HL-60/S4 (cell line): Measurements from ENCODE around the gene SPIRE1.

ENCODE experiments used
- in situ Hi-C: fragments of 300-500 bp; cut with MboI; formaldehyde crosslinking; loops from 2 replicates; pipeline ENCODE4 v1.14.3; 2022; ENCODE audit warnings: low sequenced_read_pairs

Gene SPIRE1

DNA sequence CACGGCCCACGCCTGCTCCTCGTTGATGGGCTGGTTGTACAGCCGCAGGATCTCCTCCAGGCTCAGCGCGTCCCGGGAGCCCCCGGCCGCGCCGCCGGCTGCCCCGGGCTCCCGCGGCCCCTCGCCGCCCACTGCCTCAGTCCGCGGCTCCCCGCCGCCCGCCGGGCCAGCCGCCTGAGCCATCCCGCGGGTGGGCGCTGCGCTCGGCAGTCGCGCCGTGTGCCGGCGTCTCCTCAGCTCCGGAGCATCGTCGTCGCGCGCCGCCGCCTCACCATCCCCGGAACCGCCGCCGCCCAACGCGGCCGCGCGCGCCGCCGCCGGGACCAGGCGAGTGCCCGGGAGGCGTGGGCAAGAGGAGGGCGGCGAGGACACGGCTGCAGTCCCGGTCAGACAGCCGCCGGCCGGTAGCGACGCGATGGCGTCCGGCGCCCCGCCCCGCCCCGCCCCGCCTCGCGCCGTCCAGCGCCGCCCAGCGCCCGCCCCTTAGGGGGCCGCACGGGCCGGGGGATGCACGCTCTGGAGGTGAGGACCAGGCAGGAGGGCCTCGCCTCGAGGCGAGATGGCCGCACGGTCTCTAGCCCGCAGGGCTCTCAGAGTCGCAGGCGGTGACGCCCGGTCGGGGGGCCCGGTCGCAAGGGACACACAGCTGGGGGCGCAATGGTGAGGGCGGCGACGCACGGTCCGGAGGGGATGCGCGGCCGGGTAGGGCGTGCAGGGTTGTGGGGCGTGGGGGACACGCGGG is at the start of gene SPIRE1:
TSS of gene SPIRE1 (minus strand) at position 424 of the 742 bp plus-strand sequence. CDS start at position 183, 241 bp downstream.
- in situ Hi-C loops = loop anchor here (10.0 to 25.0 kb wide), 2 partner anchors 96 to 273 kb away; no protein-coding TSS in a partner anchor

DNA sequence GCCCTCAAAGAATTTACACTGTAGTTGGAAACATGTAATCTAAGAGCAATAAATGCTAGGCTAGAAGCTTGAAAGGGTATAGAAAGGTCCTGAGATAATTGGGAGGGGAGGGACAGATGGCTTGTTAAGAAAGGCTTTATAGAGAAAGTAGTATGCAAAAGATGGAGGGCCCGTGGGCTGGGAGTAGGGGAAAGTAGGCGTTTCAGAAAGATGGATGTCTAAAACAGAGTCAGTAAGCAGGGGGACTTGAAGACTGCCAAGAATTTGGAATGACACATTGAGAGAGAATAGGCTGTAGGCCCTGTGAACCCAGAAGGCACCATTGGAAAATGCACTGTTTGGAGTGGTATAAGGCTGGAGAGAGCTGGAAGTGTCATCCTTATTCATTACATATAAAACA is 45.8 kb upstream of the SPIRE1 start:
- in situ Hi-C loops = loop anchor here (25.0 kb wide), 1 partner anchor 409 kb away; no protein-coding TSS in a partner anchor

DNA sequence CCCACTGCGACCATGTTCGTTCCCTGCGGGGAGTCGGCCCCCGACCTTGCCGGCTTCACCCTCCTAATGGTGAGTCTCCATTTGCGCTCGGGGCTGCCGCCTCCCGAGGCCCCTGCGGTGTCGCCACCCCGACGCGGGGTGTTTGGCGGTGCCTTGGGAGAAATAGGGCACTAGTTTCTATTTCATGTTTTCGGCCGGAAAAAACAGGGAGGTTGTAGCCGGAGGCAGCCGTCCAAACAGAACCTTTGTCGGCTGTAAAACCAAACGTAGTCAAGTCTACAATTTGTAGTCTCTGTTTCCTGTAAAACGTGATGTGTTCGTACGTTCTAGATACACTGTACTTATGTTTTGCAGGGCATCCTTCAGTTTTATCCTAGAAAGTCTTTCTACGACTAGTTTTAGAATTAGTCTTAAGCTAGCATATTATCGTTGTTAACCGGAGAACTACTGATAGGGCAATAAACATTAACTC is 45.2 kb upstream of the SPIRE1 start:
- in situ Hi-C loops = loop anchor here (25.0 kb wide), 1 partner anchor 409 kb away; no protein-coding TSS in a partner anchor

DNA sequence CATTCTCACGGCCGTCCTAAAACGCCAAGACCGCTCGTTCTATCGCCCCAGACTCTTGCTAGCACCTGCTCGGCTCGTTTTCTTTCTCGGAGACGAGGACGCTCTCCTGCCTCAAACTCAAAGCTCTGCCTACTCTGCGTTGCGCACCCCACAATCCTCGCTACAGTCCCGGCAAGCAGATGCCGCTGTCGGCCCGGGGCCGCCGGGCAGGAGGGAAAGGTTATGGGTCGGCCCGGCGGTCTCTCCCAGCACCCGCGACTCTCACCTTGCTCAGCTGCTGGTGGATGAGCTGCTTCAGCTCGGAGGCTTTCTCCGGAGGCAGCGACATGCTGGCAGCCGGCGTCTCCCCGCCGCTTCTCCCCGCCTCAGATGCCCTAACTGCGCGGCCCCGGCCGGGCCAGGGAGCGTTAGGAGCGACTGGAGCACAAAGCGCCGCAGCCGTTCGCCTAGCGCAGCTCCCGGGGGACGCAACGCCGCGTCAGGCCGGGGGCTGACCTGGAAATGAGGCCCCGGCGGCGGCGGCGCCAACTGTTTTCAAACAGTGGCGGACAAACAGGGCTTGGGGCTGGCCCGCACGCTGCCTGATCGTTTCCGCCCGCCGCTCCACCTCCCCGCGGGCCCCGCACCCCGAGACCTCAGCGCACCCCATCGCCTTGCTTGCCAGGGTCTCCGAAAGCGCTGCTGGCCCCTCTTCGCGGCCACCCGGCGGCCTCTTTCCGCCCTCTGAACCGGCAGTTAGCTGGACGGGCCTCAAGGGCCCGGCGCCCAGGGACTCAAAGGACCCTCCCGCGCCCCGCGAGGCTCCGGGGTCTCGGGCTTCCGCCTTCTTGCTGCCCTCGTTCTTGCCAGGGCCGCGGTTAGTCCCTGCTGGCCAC is 44.6 kb upstream of the SPIRE1 start, which contains the start of the genes CEP76 and PSMG2:
TSS of gene CEP76 (minus strand) at position 503 of the 875 bp plus-strand sequence. CDS start at position 328, 175 bp downstream.
TSS of gene PSMG2 (plus strand) at position 822 of the 875 bp plus-strand sequence. CDS start 66 bp downstream, outside the sequence.
- in situ Hi-C loops = loop anchor here (25.0 kb wide), 1 partner anchor 410 kb away; no protein-coding TSS in a partner anchor

DNA sequence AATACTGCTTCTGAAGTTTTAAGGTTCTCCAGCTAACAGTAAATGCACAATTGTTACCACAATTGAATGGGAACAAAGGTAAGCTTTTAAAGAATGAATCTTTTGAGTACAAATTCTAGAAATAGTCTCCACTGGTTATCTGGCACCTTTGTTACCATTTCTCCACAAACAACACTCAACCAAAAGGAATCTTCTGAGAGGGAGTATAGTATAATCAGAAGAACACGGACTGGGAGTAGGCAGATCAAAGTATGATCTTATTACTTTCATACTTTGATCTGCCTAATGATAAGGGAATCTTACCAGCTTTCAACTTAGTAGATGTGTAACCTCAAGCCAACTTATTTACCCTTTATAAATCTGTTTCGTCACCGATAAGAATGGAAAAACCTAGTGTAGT is 43.3 kb upstream of the SPIRE1 start:
- in situ Hi-C loops = loop anchor here (25.0 kb wide), 1 partner anchor 411 kb away; no protein-coding TSS in a partner anchor

DNA sequence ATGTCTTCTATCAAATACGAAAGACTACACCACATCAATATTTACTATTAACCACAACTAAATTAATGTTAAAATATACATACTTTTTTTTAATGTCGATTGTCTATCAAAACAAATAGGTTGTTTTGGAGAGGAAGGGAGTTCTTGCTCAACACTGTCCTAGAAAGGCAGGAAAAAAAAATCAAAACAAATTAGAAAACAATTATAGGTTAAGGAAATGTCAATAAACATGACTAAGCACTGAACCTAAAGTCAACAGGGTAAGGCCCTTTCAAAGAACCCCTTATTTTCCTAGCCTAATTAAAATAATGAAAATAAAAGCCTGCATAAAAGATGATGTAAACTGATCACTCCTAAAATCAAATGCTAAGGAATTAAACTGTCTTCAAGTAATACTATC is 41.8 kb upstream of the SPIRE1 start:
- in situ Hi-C loops = loop anchor here (25.0 kb wide), 1 partner anchor 413 kb away; no protein-coding TSS in a partner anchor

DNA sequence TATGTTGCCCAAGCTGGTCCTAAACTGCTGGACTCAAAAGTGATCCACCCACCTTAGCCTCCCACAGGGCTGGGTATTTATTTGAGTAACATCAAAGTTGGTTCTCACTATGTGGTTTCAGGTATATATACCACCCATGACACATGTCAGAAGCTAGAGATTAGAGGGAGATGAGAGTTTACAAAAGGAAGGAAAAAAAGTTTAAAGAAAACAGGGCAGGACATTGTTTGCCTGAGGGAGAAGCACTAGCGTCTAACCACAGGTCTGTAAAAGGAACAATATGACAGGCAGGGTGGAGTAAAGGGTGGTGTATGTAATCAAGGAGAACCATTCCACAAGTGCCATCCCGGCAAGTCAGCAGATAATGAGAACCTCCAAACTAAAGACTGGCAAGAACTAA is 36.1 kb upstream of the SPIRE1 start:
- in situ Hi-C loops = no loop called here

DNA sequence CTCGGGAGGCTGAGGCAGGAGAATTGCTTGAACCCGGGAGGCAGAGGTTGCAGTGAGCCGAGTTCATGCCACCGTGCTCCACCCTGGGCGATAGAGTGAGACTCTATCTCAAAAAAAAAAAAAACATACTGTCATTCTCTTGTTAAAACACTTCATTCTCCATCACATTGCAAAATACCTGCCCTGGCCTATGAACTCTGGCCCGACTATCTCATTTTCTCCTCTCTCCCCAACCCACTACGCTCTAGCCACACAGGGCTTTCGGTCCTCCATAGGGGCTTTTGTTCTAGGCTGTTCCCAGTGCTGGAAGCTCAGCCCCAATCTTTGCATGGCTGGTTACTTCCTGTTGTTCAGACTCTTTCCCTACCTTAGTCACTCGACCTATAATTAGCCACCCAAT is 34.3 kb upstream of the SPIRE1 start:
- in situ Hi-C loops = no loop called here

DNA sequence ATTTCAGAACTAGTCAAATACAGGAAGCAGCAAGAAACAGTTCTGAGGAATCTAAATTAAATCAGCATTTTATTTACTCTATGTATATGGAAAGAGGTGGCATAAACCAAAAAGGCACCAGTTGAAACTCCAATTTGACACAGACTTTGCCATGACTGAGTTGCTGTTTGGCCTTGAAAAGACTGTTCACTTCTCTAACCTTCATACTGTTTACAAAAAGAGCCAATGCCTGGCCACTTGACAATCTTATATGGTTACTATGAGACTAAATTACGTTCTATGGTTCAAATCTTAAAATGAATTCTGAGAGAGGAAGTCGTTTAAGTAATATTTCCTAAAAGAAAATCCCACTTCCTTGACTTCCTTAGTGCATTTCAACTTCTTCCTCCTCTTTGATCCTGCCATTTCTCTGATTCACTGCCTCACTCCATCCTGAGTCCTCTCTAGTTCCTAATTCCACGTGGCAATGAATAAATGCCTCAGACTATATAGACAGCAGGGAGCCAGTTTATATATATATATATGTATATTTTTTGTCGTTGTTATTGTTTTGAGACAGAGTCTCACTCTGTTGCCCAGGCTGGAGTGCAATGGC is 31.4 kb upstream of the SPIRE1 start:
- in situ Hi-C loops = no loop called here

DNA sequence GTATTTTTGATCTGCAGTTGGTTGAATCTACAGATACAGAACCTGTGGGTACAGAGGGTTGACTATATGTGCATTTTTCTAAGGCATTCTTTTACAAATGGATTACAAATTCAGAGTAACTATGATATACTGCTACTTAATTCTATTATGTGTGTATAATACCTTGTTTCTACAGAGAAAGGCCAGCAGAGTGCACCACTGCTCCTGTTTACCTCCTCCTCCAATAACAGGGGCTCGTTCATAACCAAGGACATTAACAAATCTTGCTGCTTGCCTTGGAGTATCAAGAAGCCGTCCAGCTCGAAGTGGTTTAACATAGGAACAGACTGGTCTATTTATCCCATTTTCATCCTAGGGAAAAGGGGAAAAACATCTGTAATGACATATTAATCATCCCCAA is 28.2 kb upstream of the SPIRE1 start:
- in situ Hi-C loops = no loop called here

DNA sequence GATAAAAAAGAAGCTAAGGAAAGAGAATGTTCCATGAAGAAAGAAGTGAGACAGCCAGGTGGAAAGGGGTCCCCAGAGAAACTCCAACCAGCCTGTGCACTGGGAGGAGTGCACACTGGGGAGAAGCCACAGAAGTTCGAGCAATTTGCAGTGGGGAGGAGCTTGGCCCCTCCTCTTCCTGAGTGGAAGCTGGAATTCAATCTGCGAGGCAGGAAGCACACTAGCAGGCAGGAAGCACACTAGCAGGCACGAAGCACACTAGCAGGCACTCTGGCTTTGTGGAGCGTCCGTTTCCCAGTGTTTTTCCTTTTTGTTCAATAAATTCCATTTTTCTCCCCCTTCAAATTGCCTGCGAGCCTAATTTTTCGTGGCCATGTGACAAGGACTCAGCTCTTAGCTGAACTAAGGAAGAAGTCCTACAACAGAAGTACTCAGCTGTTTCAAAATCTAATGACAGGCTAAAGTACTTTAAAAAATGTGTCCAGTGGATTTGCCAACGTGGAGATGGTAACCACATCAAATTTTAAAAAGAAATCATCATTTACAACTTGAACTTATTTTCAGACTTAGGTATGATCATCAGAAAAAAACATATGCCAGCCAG is 21.4 kb upstream of the SPIRE1 start:
- in situ Hi-C loops = no loop called here

DNA sequence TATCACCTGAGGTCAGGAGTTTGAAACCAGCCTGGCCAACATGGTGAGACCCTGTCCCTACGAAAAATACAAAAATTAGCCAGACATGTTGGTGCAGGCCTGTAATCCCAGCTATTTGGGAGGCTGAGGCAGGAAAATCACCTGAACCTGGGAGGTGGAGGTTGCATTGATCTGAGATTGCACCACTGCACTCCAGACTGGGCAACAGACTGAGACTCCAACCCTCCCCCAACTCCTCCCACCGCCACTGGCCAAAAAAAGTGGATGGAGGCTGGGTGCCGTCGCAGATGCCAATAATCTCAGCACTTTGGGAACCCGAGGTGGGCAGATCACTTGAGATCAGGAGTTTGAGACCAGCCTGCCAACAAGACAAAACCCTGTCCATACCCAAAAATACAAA is 10.1 kb upstream of the SPIRE1 start:
- in situ Hi-C loops = loop anchor here (25.0 kb wide), 1 partner anchor 106 kb away; no protein-coding TSS in a partner anchor

DNA sequence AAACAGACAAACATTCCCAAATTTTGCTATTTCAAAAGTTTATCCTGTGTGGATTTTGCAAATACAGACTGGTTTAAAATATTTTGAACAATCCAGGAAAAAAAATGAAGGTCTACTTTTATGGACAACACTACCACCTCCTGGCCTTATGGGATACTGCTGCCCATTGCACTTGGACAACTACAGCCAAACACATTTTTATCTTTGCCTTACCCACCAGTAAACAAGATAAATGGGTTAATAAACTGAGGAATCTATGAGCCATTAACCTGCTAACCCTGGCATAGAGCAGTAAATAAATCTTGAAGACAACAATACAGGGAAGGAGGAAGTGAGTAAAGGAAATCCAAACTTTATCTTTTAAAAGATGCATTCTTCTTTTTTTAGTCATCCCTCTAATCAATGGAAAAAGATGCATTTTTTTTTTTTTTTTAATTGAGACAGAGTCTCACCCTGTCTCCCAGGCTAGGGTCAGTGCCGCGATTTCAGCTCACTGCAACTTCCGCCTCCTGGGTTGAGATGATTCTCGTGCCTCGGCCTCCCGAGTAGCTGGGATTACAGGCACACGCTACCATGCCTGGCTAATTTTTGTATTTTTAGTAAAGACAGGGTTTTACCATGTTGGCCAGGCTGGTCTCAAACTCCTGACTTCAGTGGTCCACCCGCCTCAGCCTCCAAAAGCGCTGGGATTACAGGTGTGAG is 2.1 kb upstream of the SPIRE1 start:
- in situ Hi-C loops = loop anchor here (10.0 to 25.0 kb wide), 2 partner anchors 98 to 275 kb away; no protein-coding TSS in a partner anchor

DNA sequence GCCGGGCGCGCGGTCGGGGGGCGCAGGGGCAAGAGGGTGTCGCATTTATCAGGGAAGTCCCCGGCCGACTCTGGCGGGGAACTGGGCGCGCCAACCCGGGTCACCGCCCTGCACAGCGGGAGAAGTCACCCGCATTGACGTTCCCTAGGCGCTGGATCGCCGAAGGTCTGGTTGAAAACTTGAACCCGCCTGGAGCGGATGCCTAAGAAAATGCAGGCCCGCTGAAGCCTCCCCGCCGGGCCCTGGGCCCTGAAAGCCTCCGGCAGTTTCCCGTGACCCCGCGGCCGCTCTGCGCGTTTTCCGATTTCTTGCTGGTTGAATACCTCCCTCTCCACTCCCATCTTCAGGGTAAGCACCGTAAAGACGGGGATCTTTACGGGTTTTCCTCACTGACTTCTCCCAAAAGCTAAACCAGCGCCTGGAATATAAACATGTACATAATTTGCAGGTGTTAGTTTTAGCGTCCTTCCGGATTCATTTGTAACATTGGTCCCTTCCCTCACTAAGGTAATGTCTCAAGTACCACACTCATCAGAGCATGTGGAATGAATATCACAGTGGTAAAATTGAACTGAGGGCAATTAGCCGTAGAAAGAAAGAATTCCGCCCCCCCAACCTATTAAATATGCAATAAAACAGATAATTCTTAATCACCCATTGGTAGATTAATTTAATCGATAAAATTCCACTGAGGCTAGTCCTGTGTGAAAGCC is 675 bp upstream of the SPIRE1 start:
- in situ Hi-C loops = loop anchor here (10.0 to 25.0 kb wide), 2 partner anchors 96 to 274 kb away; no protein-coding TSS in a partner anchor

DNA sequence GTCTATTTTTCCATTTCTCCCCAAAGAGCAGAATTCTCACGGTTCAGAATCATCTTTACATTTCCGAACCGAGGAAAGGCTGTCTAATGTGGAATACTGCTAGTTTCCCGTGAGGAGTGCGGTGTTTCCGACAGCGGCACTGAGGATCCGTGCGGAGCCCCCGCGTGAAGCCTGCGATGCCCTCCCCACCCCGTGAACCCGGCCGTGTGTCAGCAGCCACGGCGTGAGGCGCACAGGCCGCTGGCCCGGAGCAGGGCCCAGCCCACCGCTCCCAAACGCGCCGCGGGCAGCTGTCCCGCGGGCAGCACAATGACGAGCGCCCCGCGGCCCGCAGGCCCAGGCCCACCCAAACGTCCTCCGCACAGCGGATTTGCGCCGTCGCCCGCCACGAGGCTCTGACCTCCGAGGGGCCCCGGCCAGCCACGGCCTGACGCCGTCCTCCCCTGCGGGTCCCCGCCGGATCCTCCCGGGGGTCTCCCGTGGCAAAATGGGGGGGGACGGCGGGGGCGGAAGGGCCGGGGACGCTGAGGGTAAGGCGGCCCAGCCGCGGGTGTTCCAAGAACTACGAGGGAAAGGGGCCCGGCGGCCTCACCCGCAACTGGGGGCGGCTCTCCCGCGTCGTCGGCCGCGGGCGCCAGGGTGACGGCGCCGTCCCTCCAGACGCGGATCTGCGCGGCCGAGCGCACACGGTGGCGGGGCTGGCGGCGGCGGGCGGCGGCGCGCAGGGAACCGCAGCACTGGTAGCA is 796 bp downstream of the SPIRE1 start:
- in situ Hi-C loops = loop anchor here (10.0 to 25.0 kb wide), 2 partner anchors 95 to 272 kb away; no protein-coding TSS in a partner anchor

DNA sequence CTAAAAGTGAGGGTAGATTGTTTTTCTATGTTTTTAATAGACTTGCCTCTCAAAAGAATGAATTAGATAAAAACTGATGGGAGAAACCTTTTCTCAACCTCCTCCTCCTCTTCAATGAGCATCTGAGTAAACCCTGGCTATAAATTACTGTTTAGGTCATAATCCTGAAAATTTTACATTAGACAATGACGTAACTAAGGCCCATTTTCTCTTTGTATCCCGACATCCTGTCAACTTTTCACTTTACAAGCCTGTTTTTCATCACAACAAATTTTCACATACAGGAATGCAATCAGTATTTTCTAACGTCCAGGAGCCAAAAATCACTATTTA is 1.3 kb downstream of the SPIRE1 start:
- in situ Hi-C loops = loop anchor here (10.0 to 25.0 kb wide), 2 partner anchors 94 to 272 kb away; no protein-coding TSS in a partner anchor

DNA sequence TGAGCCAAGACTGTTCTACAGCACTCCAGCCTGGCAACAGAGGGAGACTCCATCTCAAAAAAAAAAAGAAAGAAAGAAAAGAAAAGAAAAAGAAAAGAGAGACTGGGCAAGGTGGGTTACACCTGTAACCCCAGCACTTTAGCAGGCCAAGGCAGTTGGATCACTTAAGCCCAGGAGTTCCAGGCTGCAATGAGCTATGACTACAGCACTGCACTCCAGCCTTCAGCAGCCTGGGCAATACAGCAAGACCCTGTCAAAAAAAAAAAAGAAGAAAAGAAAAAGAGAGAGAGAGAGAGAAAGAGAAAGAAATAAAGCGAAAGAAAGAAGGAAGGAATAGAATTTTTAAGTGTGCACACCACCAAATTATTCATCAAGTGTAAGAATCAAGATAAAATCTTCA is 2.9 kb downstream of the SPIRE1 start:
- in situ Hi-C loops = loop anchor here (10.0 to 25.0 kb wide), 2 partner anchors 93 to 270 kb away; no protein-coding TSS in a partner anchor

DNA sequence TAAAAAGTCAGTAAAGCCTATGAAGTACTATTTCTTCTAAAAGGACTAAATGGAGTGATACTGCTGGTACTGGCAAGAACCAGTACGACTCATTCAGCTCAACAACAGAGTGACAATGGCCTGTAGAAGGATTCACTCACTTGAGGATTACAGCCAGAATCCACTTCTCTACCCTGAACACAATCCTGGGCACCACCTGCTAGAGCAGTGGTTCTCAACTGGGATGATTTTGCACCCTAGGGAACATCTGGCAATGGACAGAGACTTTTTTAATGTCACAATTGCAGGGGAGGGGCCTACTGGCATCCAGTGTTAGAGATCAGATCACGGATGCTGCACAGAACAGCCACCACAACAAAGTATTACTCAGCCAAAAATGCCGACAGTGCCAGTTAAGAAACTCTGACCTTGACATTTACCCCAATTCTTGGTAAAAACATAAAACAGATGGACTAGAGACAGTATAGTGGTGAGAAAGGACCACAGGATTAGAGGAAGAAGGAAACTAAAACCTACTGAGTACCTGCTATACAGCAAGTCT is 5.0 kb downstream of the SPIRE1 start:
- in situ Hi-C loops = loop anchor here (10.0 to 25.0 kb wide), 2 partner anchors 91 to 268 kb away; no protein-coding TSS in a partner anchor
